ENCODE measurements around the gene GSX1.
"Not testable (repeated sequence)": the region's sequence is repeated elsewhere in the genome, so short reads cannot be mapped to it uniquely, and the experiment has no call there.

The GSX1 gene

DNA sequence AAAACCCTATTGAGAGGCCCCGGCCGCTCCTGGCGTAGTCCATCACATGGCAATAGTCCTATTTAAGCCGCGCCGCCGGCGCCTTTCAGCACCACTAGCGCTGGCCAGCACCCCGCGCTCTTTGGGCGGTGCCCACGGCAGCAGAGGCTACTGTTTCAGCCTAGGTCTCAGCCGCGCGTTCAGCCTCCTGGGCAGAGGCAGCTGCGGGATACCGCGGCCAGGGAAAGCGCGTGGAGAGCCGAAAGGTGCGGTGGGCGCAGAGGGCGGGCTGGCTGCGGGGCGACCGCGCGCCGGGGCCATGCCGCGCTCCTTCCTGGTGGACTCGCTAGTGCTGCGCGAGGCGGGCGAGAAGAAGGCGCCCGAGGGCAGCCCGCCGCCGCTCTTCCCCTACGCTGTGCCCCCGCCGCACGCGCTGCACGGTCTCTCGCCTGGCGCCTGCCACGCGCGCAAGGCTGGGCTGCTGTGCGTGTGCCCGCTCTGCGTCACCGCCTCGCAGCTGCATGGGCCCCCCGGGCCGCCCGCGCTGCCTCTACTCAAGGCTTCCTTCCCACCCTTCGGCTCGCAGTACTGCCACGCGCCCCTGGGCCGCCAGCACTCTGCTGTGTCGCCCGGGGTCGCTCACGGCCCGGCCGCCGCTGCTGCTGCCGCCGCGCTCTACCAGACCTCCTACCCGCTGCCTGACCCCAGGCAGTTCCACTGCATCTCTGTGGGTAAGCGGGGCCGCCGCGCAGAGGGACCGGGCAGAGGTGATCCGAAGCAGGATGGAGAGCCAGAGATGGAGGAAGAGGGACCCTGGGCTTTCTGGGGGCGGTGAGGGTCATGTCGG lies at the start of gene GSX1:
GSX1 (plus strand) TSS at position 91 of the 826 bp plus-strand sequence; CDS start at position 299, 208 bp downstream.
- H3K4me1 Mint-ChIP-seq (ENCODE audit: low read depth), result peaks cover 37% of the 10 kb centered on the region
- H3K27me3 Mint-ChIP-seq, result peaks cover 89% of the 10 kb centered on the region
- H3K4me3 Mint-ChIP-seq, result peak within 1 kb of the TSS; percentile 74
- H3K27ac Mint-ChIP-seq, result no peak within 1 kb of the TSS
- DNase-seq, result peak; percentile 63
- no peaks in the 10 kb centered on the region for H3K36me3 Mint-ChIP-seq (ENCODE audit: low read depth)
- no peaks in the 10 kb centered on the region for H3K9me3 Mint-ChIP-seq

GRCh38 chr13:27744801-27745200 lies 47.5 kb upstream of the GSX1 start:
- no peaks in the 10 kb centered on the region for H3K4me1 Mint-ChIP-seq (ENCODE audit: low read depth)
- DNase-seq, result no peak
- H3K4me3 Mint-ChIP-seq, result no peak overlapping the region
- H3K27ac Mint-ChIP-seq, result no peak overlapping the region
- H3K36me3 Mint-ChIP-seq (ENCODE audit: low read depth), result no peaks in the 10 kb centered on the region
- H3K27me3 Mint-ChIP-seq, result peaks cover 13% of the 10 kb centered on the region
- no peaks in the 10 kb centered on the region for H3K9me3 Mint-ChIP-seq

GRCh38 chr13:27745301-27745700 lies 47.0 kb upstream of the GSX1 start:
- Mint-ChIP-seq H3K4me3 (no peak overlapping the region), H3K27me3 (peaks cover 10% of the 10 kb centered on the region), H3K9me3 (no peaks in the 10 kb centered on the region), H3K36me3 (ENCODE audit: low read depth) (no peaks in the 10 kb centered on the region), H3K4me1 (ENCODE audit: low read depth) (no peaks in the 10 kb centered on the region), H3K27ac (no peak overlapping the region)
- no peak for DNase-seq

DNA sequence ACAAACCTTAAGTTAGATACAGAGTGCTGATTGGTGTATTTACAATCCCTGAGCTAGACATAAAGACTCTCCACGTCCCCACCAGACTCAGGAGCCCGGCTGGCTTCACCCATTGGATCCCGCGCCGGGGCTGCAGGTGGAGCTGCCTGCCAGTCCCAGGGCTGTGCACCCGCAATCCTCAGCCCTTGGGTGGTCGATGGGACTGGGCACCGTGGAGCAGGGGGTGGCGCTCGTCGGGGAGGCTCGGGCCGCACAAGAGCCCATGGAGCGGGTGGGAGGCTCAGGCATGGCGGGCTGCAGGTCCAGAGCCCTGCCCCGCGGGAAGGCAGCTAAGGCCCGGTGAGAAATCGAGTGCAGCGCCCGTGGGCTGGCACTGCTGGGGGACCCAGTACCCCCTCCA lies 44.1 kb upstream of the GSX1 start:
- not testable (repeated sequence) for H3K27ac Mint-ChIP-seq; H3K4me3 Mint-ChIP-seq; H3K4me1 Mint-ChIP-seq (ENCODE audit: low read depth); H3K9me3 Mint-ChIP-seq; H3K36me3 Mint-ChIP-seq (ENCODE audit: low read depth); DNase-seq
- peaks cover 17% of the 10 kb centered on the region for H3K27me3 Mint-ChIP-seq

- peaks cover 11% of the 10 kb centered on the region for H3K9me3 Mint-ChIP-seq
- H3K27ac Mint-ChIP-seq, result no peak overlapping the region
- H3K36me3 Mint-ChIP-seq (ENCODE audit: low read depth), result no peaks in the 10 kb centered on the region
- H3K27me3 Mint-ChIP-seq, result peaks cover 23% of the 10 kb centered on the region
- DNase-seq, result no peak
- H3K4me1 Mint-ChIP-seq (ENCODE audit: low read depth), result no peaks in the 10 kb centered on the region
- H3K4me3 Mint-ChIP-seq, result no peak overlapping the region
Observed at GRCh38 chr13:27751953-27752532, 40.2 kb upstream of the GSX1 start.

- H3K27ac Mint-ChIP-seq, result no peak overlapping the region
- H3K27me3 Mint-ChIP-seq, result peaks cover 46% of the 10 kb centered on the region
- no peak for DNase-seq
- H3K36me3 Mint-ChIP-seq (ENCODE audit: low read depth), result no peaks in the 10 kb centered on the region
- H3K4me1 Mint-ChIP-seq (ENCODE audit: low read depth), result no peaks in the 10 kb centered on the region
- no peaks in the 10 kb centered on the region for H3K9me3 Mint-ChIP-seq
- H3K4me3 Mint-ChIP-seq, result no peak overlapping the region
Observed at GRCh38 chr13:27765650-27766049, 26.6 kb upstream of the GSX1 start.

GRCh38 chr13:27770809-27771208 lies 21.5 kb upstream of the GSX1 start:
- DNase-seq, result no peak
- no peak overlapping the region for H3K4me3 Mint-ChIP-seq

GRCh38 chr13:27772651-27773425 lies 19.4 kb upstream of the GSX1 start:
- Mint-ChIP-seq H3K4me3 (no peak overlapping the region), H3K4me1 (ENCODE audit: low read depth) (no peaks in the 10 kb centered on the region), H3K9me3 (no peaks in the 10 kb centered on the region), H3K27ac (no peak overlapping the region), H3K36me3 (ENCODE audit: low read depth) (no peaks in the 10 kb centered on the region), H3K27me3 (peaks cover 72% of the 10 kb centered on the region)
- DNase-seq, result no peak

More at GRCh38 chr13:27770809-27771208, 21.5 kb upstream of the GSX1 start:
- no peaks in the 10 kb centered on the region for H3K9me3 Mint-ChIP-seq
- H3K27me3 Mint-ChIP-seq, result peaks cover 58% of the 10 kb centered on the region
- H3K36me3 Mint-ChIP-seq (ENCODE audit: low read depth), result no peaks in the 10 kb centered on the region
- no peaks in the 10 kb centered on the region for H3K4me1 Mint-ChIP-seq (ENCODE audit: low read depth)
- no peak overlapping the region for H3K27ac Mint-ChIP-seq

GRCh38 chr13:27774169-27774568 lies 18.1 kb upstream of the GSX1 start:
- Mint-ChIP-seq H3K27ac (no peak overlapping the region), H3K36me3 (ENCODE audit: low read depth) (no peaks in the 10 kb centered on the region), H3K4me1 (ENCODE audit: low read depth) (no peaks in the 10 kb centered on the region), H3K9me3 (no peaks in the 10 kb centered on the region), H3K4me3 (no peak overlapping the region), H3K27me3 (peaks cover 77% of the 10 kb centered on the region)
- DNase-seq, result no peak

DNA sequence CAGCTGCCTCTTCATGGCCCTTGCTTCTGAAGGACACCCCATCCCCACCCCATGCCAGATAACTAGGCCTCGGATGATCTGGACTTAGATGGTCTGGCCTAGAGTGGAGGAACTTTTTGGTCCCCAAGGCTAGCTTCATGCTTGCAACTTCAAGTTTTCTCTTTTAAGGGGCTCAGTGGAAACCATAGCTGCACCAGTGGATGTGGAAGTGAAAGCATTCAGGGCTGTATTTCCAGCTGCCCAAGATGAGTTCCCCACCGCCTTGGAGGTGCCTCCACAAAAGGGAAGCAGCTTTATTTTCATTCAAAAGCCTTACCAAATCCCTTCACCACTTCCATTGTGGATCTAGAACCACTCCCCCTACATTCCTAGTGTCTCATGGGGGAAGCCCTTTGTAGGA lies 17.6 kb upstream of the GSX1 start:
- no peak for DNase-seq
- Mint-ChIP-seq H3K4me1 (ENCODE audit: low read depth) (no peaks in the 10 kb centered on the region), H3K9me3 (no peaks in the 10 kb centered on the region), H3K36me3 (ENCODE audit: low read depth) (no peaks in the 10 kb centered on the region), H3K27ac (no peak overlapping the region), H3K27me3 (peaks cover 75% of the 10 kb centered on the region), H3K4me3 (no peak overlapping the region)

DNA sequence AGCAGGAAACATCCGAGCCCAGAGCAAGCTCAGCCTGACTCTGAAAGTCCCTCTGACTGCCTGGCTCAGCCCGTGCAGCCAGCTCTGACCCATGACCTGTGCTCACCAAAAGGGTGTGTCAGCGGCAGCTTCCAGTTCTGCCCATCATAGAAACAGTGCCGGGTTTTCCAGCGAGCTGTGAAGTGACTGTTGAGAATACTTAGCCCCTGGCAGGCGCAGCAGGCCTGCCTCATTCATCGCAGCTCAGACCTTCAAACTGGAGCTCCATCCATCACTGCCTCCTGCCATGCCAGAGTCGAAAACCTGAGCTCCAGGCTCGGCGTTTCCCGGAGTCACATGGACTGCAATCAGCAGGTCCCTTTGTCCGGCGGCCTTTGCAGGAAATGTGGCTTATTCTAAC lies 16.3 kb upstream of the GSX1 start:
- Mint-ChIP-seq H3K36me3 (ENCODE audit: low read depth) (no peaks in the 10 kb centered on the region), H3K27me3 (peaks cover 68% of the 10 kb centered on the region), H3K4me3 (no peak overlapping the region), H3K4me1 (ENCODE audit: low read depth) (no peaks in the 10 kb centered on the region), H3K9me3 (no peaks in the 10 kb centered on the region), H3K27ac (no peak overlapping the region)
- no peak for DNase-seq

DNA sequence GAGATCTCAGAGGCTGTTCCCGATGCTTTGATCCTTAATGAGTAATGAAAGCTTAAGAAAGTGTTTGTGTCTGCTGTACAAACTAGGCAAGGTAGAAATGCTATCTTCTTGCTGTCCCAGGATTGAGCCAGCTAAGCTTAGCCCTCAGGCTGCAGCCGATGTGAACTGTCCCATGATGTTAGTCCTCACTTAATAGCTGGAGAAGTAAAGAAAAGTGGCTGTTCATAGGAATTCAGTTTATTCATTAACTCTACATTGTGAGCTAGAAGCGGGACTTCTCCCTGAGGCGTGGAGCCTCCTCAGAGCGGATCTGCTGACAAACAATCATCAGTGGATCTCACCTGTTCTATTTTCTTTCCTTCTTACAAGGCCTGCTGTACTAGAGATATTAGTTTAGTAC lies 10.1 kb upstream of the GSX1 start:
- peaks cover 60% of the 10 kb centered on the region for H3K27me3 Mint-ChIP-seq
- H3K4me1 Mint-ChIP-seq (ENCODE audit: low read depth), result no peaks in the 10 kb centered on the region
- no peaks in the 10 kb centered on the region for H3K36me3 Mint-ChIP-seq (ENCODE audit: low read depth)
- no peak overlapping the region for H3K27ac Mint-ChIP-seq
- H3K4me3 Mint-ChIP-seq, result no peak overlapping the region
- no peaks in the 10 kb centered on the region for H3K9me3 Mint-ChIP-seq
- no peak for DNase-seq

GRCh38 chr13:27783111-27783510 lies 9.2 kb upstream of the GSX1 start:
- Mint-ChIP-seq H3K27ac (no peak overlapping the region), H3K9me3 (no peaks in the 10 kb centered on the region), H3K27me3 (peaks cover 60% of the 10 kb centered on the region), H3K4me1 (ENCODE audit: low read depth) (no peaks in the 10 kb centered on the region), H3K4me3 (no peak overlapping the region), H3K36me3 (ENCODE audit: low read depth) (no peaks in the 10 kb centered on the region)
- DNase-seq, result no peak

DNA sequence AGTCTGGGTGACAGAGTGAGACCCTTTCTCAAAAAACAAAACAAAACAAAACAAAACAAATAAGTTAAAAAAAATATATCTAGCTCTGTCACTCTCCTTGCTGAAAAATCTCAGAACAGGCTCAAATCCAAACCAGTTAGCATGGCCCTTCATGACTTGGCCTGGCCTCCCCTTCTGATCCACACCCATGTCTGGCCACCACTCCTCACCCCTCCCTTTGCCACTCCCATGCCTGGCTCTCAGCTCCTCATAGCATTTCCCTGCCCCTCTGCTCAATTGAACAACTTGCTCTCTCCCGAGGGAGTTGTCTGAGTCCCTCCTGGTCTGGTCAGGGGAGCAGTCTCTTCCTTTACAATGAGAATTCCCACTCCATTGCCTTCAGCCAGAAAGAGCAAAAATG lies 4.0 kb upstream of the GSX1 start:
- H3K36me3 Mint-ChIP-seq (ENCODE audit: low read depth), result no peaks in the 10 kb centered on the region
- H3K9me3 Mint-ChIP-seq, result no peaks in the 10 kb centered on the region
- no peak for DNase-seq
- no peak overlapping the region for H3K4me3 Mint-ChIP-seq
- H3K27me3 Mint-ChIP-seq, result peaks cover 75% of the 10 kb centered on the region
- no peak overlapping the region for H3K27ac Mint-ChIP-seq
- peaks cover 30% of the 10 kb centered on the region for H3K4me1 Mint-ChIP-seq (ENCODE audit: low read depth)

- no peaks in the 10 kb centered on the region for H3K36me3 Mint-ChIP-seq (ENCODE audit: low read depth)
- no peaks in the 10 kb centered on the region for H3K9me3 Mint-ChIP-seq
- no peak overlapping the region for H3K27ac Mint-ChIP-seq
- DNase-seq, result no peak
- peaks cover 78% of the 10 kb centered on the region for H3K27me3 Mint-ChIP-seq
- peak overlapping the region; percentile 61 for H3K4me3 Mint-ChIP-seq
- H3K4me1 Mint-ChIP-seq (ENCODE audit: low read depth), result peaks cover 33% of the 10 kb centered on the region
Observed at GRCh38 chr13:27789153-27789494, 3.2 kb upstream of the GSX1 start.
